Sigmoid colon (tissue), 4 donors: ENCODE results near the gene USH2A.

ENCODE experiments used
- EP300 ChIP-seq, 4 donors: sonication (generic); formaldehyde crosslinking; IDR thresholded peaks; one replicate each; pipeline ENCODE4 v1.6.1; 2017; ENCODE audit warnings: antibody characterized with exemption in 4 of 4
- POLR2A ChIP-seq, 2 donors: fragments of 450-650 bp; IDR thresholded peaks; one replicate each; pipeline ENCODE4 v1.6.1; 2016; ENCODE audit warnings: antibody characterized with exemption in 2 of 2, mild to moderate bottlenecking in 2 of 2, moderate library complexity in 2 of 2
- POLR2AphosphoS5 ChIP-seq, 4 donors: sonication (generic); formaldehyde crosslinking; IDR thresholded peaks; one replicate each; pipeline ENCODE4 v1.6.1; 2017; ENCODE audit warnings: antibody characterized with exemption in 4 of 4
- TF ChIP-seq, protein P1 (sequence below), 4 experiments: fragments of 450-650 bp in 3 of 4; fragments of 200-600 bp in 1 of 4; IDR thresholded peaks; one replicate each; pipeline ENCODE4 v1.5.1; 2016 to 2019; ENCODE audit warnings: antibody characterized with exemption in 4 of 4, mild to moderate bottlenecking in 3 of 4, moderate library complexity in 2 of 4

DNA sequence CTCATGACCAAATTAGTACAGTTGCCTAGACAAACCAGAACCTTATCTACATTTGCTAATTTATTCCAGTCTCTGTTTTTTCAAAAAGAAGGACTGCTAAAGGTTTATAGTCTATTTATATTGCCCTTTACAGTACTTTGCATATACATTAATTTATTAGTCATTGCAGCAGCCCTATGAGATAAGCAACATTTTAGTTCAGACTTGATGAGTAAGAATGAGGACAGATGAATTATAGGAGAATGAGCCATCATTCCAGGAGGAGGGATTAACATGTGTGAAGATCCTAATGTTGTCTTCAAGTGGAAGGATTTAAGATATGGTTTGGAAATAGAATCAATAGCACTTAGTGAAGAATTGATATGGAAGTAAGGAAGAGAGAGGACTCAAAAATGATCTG, 703.7 kb downstream of the USH2A start:
- TF ChIP-seq, protein P1, sequence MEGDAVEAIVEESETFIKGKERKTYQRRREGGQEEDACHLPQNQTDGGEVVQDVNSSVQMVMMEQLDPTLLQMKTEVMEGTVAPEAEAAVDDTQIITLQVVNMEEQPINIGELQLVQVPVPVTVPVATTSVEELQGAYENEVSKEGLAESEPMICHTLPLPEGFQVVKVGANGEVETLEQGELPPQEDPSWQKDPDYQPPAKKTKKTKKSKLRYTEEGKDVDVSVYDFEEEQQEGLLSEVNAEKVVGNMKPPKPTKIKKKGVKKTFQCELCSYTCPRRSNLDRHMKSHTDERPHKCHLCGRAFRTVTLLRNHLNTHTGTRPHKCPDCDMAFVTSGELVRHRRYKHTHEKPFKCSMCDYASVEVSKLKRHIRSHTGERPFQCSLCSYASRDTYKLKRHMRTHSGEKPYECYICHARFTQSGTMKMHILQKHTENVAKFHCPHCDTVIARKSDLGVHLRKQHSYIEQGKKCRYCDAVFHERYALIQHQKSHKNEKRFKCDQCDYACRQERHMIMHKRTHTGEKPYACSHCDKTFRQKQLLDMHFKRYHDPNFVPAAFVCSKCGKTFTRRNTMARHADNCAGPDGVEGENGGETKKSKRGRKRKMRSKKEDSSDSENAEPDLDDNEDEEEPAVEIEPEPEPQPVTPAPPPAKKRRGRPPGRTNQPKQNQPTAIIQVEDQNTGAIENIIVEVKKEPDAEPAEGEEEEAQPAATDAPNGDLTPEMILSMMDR (IDR thresholded peaks at IDR 0.05) = no peak
- TF ChIP-seq POLR2AphosphoS5 (IDR thresholded peaks at IDR 0.05) (no peak), POLR2A (IDR thresholded peaks at IDR 0.05) (no peak), EP300 (IDR thresholded peaks at IDR 0.05) (no peak)
